Muscle of arm (tissue), 14 donors: Measurements from ENCODE around the gene ZBTB1. TPM values are rescaled to one million over a fixed set of nuclear protein-coding genes. Genes with fewer than 3 reads are reported as not detected.

ENCODE experiments used
- DNase-seq: peaks from one replicate; pipeline ENCODE4 v3.0.0-alpha.2; 2013
- long read RNA-seq, 11 donors: transcript quantifications; one replicate each; lab custom pipeline, GENCODE V29; 2026
- polyA plus RNA-seq, 12 donors: library from polyadenylated mRNA; unstranded; fragments of 120-200 nt; gene quantifications; one replicate each; pipeline ENCODE4 v1.2.1, GENCODE V29; 2013; ENCODE audit not compliant: insufficient read length in 12 of 12

Gene ZBTB1
- 10 to 100 TPM in 11 of 12 donors, not detected in 1; 23.9 to 61.7 (median 36.9) TPM for polyA plus RNA-seq
- long read RNA-seq, donor 1, partial matches to known transcripts, result 21 of 21 reads
- long read RNA-seq, donor 1, other reads (novel, unspliced or antisense), result 0 of 21 reads
- long read RNA-seq, donor 2, full-length matches to known transcripts, result 2 of 33 reads
- long read RNA-seq, donor 2, partial matches to known transcripts, result 31 of 33 reads
- long read RNA-seq, donor 2, other reads (novel, unspliced or antisense), result 0 of 33 reads
- long read RNA-seq, donor 3, full-length matches to known transcripts, result 1 of 1 reads
- long read RNA-seq, donor 3, partial matches to known transcripts, result 0 of 1 reads
- long read RNA-seq, donor 3, other reads (novel, unspliced or antisense), result 0 of 1 reads
- long read RNA-seq, donor 4, result 0 reads
- long read RNA-seq, donor 5, full-length matches to known transcripts, result 1 of 12 reads
- long read RNA-seq, donor 5, partial matches to known transcripts, result 11 of 12 reads
- long read RNA-seq, donor 5, other reads (novel, unspliced or antisense), result 0 of 12 reads
- long read RNA-seq, donor 6, result 0 reads
- long read RNA-seq, donor 7, partial matches to known transcripts, result 7 of 7 reads
- long read RNA-seq, donor 7, other reads (novel, unspliced or antisense), result 0 of 7 reads
- long read RNA-seq, donor 8, full-length matches to known transcripts, result 2 of 22 reads
- long read RNA-seq, donor 8, partial matches to known transcripts, result 20 of 22 reads
- long read RNA-seq, donor 8, other reads (novel, unspliced or antisense), result 0 of 22 reads
- long read RNA-seq, donor 9, partial matches to known transcripts, result 8 of 8 reads
- long read RNA-seq, donor 9, other reads (novel, unspliced or antisense), result 0 of 8 reads
- long read RNA-seq, donor 10, partial matches to known transcripts, result 10 of 10 reads
- long read RNA-seq, donor 10, other reads (novel, unspliced or antisense), result 0 of 10 reads
- long read RNA-seq, donor 11, partial matches to known transcripts, result 21 of 22 reads
- long read RNA-seq, donor 11, other reads (novel, unspliced or antisense), result 0 of 22 reads

- DNase-seq, result peak; percentile 84
Measured at GRCh38 chr14:64504310-64504896, at the start of gene ZBTB1. ZBTB1 (plus strand) TSS chr14:64504770; CDS start chr14:64521505, 16,735 bp downstream.

- no peak for DNase-seq
Measured at GRCh38 chr14:64459405-64460136, 45.0 kb upstream of the ZBTB1 start.

- DNase-seq, result no peak
Measured at GRCh38 chr14:64461221-64461620, 43.3 kb upstream of the ZBTB1 start.

- no peak for DNase-seq
Measured at GRCh38 chr14:64463195-64463594, 41.4 kb upstream of the ZBTB1 start.

GRCh38 chr14:64463873-64464272 is 40.7 kb upstream of the ZBTB1 start:
- no peak for DNase-seq

GRCh38 chr14:64464651-64465050 is 39.9 kb upstream of the ZBTB1 start:
- no peak for DNase-seq

GRCh38 chr14:64465191-64465822 is 39.3 kb upstream of the ZBTB1 start, which contains the start of gene AKAP5:
AKAP5 (plus strand) TSS chr14:64465499; CDS start chr14:64468395, 2,896 bp downstream.
- peak; percentile 38 for DNase-seq

GRCh38 chr14:64465831-64466554 is 38.6 kb upstream of the ZBTB1 start:
- peak; percentile 47 for DNase-seq

- DNase-seq, result no peak
Measured at GRCh38 chr14:64467101-64467500, 37.5 kb upstream of the ZBTB1 start.

GRCh38 chr14:64467566-64467965 is 37.0 kb upstream of the ZBTB1 start:
- DNase-seq, result no peak

- no peak for DNase-seq
Measured at GRCh38 chr14:64468451-64468850, 36.1 kb upstream of the ZBTB1 start.

GRCh38 chr14:64474041-64474440 is 30.5 kb upstream of the ZBTB1 start:
- DNase-seq, result no peak

GRCh38 chr14:64474698-64475097 is 29.9 kb upstream of the ZBTB1 start:
- DNase-seq, result no peak

- no peak for DNase-seq
Measured at GRCh38 chr14:64475585-64476273, 28.8 kb upstream of the ZBTB1 start.

- DNase-seq, result no peak
Measured at GRCh38 chr14:64476438-64476837, 28.1 kb upstream of the ZBTB1 start.

- DNase-seq, result no peak
Measured at GRCh38 chr14:64478634-64479250, 25.8 kb upstream of the ZBTB1 start.

GRCh38 chr14:64488590-64489099 is 15.9 kb upstream of the ZBTB1 start:
- DNase-seq, result no peak

- DNase-seq, result no peak
Measured at GRCh38 chr14:64491637-64492036, 12.9 kb upstream of the ZBTB1 start.

- DNase-seq, result no peak
Measured at GRCh38 chr14:64493455-64493854, 11.1 kb upstream of the ZBTB1 start.
